Umbilical cord (tissue), 2 donors: ENCODE measurements around the gene BOD1. TPM values are rescaled to one million over a fixed set of nuclear protein-coding genes. Genes with fewer than 3 reads are reported as not detected.
A peak's percentile ranks its signal among the peaks of the same experiment; 100 is the strongest.

Experiments used
- DNase-seq: peaks from one replicate; pipeline ENCODE4 v3.0.0-alpha.2; 2015; ENCODE audit warnings: low spot score
- total RNA-seq: library from RNA; depleted of rRNA; stranded (reverse); fragments of >200 nt; gene quantifications from one replicate; pipeline ENCODE4 v1.2.3, GENCODE V29; 2014; ENCODE audit warnings: low replicate concordance; ENCODE audit not compliant: insufficient read depth

BOD1 gene
- total RNA-seq, 1 donor from 2014 or later: 51.3 TPM

GRCh38 chr5:173577166-173577565, 39.3 kb downstream of the BOD1 start:
- no peak for DNase-seq

- no peak for DNase-seq
These were observed 40.5 kb downstream of the BOD1 start for GRCh38 chr5:173575985-173576384.

- DNase-seq: no peak
These were observed 41.5 kb downstream of the BOD1 start for GRCh38 chr5:173574983-173575382.

- peak; percentile 59 for DNase-seq
These were observed 43.1 kb downstream of the BOD1 start for GRCh38 chr5:173573126-173573960.

- no peak for DNase-seq
These were observed 43.9 kb downstream of the BOD1 start for GRCh38 chr5:173572431-173573125.

GRCh38 chr5:173570321-173571090, 45.9 kb downstream of the BOD1 start:
- DNase-seq: no peak

GRCh38 chr5:173568703-173569102, 47.7 kb downstream of the BOD1 start:
- DNase-seq: no peak

- no peak for DNase-seq
These were observed 48.3 kb downstream of the BOD1 start for GRCh38 chr5:173568128-173568527.

- DNase-seq: peak; percentile 26
These were observed 48.9 kb downstream of the BOD1 start for GRCh38 chr5:173567548-173567947.

- no peak for DNase-seq
These were observed 50.9 kb downstream of the BOD1 start for GRCh38 chr5:173565491-173566072.

- no peak for DNase-seq
These were observed 52.3 kb downstream of the BOD1 start for GRCh38 chr5:173564106-173564505.

GRCh38 chr5:173563246-173563645, 53.2 kb downstream of the BOD1 start:
- no peak for DNase-seq

- DNase-seq: no peak
These were observed 54.0 kb downstream of the BOD1 start for GRCh38 chr5:173562451-173562850.
